Breast epithelium (tissue), 3 donors: ENCODE data around the gene LAMA3.

Source experiments
- CTCF ChIP-seq, 3 donors: fragments of 450-650 bp; IDR thresholded peaks; one replicate each; pipeline ENCODE4 v1.5.1; 2016 to 2017; ENCODE audit warnings: antibody characterized with exemption in 3 of 3, mild to moderate bottlenecking in 3 of 3, moderate library complexity in 3 of 3
- POLR2A ChIP-seq: fragments of 450-650 bp; IDR thresholded peaks from one replicate; pipeline ENCODE4 v1.6.1; 2016; ENCODE audit warnings: antibody characterized with exemption, mild to moderate bottlenecking, moderate library complexity

GRCh38 chr18:23711426-23711825, 22.2 kb downstream of the LAMA3 start:
- TF ChIP-seq CTCF (IDR thresholded peaks at IDR 0.05) (no peak), POLR2A (no peak)
